SKM-1 (cell line): ENCODE results near the gene DCDC1.
"Not testable (repeated sequence)": the region's sequence is repeated elsewhere in the genome, so short reads cannot be mapped to it uniquely, and the experiment has no call there.

Source experiments
- DNase-seq: peaks from one replicate; lab custom pipeline; 2025; ENCODE audit not compliant: unreplicated experiment; lab: John Stamatoyannopoulos, UW

Gene DCDC1

DNA sequence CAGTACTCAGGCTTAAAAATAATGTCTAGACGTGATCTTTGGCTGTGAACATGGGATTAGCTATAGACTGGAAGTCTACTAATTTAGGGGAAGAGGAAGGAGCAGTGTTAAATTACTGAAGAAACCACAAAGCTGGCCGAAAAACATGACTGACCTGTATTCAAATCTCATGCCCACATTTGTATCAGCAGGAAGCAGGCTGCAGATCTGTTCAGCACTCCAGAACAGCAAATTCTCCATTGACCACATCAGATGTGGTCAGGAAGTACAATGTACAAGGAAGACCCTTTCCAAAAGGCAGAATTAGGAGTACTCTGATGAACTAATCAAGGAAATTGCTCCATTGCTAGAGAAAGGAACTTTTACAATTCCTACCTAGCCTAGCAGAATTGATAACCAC is 31.7 kb downstream of the DCDC1 start:
- no peak for DNase-seq

DNA sequence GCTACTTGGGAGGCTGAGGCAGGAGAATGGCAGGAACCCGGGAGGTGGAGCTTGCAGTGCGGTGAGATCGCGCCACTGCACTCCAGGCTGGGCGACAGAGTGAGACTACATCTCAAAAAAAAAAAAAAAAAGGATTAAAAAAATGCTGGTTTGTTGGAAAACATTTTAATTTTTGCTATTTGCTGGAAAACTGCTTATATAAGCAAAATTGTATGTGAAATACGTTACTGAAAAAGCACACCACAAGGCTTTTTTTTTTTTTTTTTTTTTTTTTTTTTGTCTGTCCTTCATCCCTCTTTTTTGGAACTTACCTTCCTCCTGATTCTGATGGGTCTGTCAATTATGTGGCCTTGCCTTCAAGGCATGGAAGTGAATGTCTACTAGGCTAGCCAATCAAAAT is 40.8 kb downstream of the DCDC1 start:
- no peak for DNase-seq

DNA sequence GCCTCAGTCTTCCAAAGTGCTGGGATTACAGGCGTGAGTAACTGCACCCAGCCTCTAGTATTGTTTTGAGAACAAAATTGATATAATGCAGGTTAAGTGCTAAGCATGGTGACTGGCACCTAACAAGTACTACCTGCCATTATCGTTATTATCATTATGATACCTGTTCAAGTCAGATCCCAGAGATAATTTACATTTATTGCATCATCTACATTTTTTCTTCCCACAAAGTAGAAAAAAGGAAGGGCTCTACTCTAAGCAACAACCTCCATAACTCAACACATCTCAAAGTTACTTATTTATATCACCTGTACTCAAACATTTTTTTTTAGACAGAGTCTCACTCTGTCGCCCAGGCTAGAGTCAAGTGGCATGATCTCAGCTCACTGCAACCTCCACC is 42.1 kb downstream of the DCDC1 start:
- no peak for DNase-seq

DNA sequence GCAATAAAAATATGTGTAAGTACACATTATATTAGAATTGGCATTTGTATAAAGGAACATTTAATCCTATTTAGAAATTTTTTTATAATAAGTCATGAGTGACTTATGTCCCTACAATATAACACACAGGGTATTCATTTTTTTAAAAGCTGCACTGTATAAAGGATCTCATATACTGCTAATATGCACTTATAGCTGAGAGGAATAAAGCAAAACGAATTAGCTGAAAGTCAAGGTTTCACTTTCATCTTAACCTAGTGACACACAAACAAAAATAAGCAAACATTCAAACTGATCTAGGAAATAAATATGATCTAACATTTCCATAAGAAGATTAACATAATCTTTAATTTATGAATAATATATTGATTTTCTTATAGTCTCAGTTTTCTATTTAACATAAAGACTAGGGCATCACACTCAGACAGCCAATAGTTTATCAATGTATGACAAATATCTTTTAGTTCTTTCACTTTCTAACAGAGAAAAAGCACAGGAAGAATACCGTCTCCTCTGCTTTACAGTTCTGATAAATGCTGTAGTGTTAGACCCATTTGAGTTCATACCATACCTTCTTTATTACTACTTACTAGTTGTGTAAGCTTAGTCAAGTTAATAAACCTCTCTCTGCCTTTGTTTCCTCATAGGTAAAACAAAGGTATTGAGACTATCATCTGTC is 42.9 kb downstream of the DCDC1 start:
- no peak for DNase-seq

DNA sequence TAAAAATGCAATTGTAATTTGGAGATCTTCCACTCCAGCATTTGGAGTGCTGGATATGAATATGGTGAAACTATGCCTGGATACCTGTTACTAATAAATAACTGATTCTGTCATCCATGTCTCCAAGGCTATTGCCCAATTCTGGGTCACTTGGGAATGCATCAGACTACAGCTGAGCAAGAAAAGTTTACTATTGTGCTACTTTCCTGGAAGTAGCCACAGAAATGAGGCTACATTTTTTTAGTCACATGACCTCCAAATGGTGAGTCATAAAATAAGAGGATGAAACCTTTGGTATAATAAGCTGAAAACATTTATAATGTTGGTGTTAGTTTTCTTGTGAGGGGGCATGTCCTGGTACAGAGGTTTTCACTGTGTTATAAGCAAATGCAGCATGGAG is 44.4 kb downstream of the DCDC1 start:
- DNase-seq = no peak

DNA sequence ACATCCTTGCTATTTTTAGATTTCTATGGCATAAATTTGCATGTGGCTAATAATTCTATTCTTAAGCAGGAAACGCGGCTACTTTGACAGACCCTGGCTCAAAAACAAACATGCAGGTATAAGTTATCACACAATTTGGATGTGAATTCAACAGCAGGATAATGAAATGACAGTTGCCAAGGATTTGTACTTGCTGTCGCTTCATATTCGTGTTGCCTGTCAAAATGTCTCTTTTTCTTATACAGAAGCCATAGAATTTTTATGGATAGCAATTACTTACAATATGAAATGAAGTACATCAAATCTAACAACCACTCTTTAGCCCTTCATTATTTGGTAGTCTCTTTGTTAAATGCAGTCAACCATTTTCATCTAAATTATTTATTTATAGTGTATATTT is 46.4 kb downstream of the DCDC1 start:
- no peak for DNase-seq

DNA sequence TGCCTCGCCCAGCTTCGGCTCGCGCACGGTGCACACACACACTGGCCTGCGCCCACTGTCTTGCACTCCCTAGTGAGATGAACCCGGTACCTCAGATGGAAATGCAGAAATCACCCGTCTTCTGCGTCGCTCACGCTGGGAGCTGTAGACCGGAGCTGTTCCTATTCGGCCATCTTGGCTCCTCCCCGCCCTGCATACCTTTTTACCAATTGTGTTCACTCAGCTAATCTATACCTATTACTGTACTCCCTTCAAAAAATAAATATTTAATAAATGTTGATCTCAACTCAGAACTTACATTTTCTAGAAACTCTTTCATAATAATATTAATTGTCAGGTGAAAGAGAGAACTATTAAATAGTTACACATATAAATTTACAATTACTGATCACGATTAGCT is 48.0 kb downstream of the DCDC1 start:
- DNase-seq = not testable (repeated sequence)

DNA sequence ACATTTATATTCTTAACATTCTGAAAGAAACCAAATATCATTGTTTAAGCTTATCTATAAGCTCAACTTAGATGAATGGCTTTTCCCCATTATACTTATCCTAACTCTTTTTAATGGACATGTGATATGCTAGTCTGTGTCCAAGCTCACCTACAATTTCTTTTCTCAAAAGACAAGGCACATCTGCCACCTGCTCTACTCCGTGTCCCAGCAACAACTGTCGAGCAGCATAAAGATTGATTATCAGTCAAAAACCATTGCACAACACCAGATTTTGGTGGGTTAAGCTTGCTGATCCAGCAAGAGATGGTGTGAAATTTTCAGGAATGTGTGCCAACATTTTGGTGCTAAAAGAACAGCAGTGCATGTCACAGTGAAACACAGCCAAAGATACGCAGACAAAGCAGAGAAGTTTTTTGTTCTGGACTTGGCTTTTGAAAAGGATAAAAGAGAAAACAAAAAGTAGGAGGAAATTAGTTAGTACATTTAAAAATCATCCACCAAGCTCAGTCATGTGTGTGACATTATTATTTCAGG is 65.8 kb downstream of the DCDC1 start:
- DNase-seq = no peak

DNA sequence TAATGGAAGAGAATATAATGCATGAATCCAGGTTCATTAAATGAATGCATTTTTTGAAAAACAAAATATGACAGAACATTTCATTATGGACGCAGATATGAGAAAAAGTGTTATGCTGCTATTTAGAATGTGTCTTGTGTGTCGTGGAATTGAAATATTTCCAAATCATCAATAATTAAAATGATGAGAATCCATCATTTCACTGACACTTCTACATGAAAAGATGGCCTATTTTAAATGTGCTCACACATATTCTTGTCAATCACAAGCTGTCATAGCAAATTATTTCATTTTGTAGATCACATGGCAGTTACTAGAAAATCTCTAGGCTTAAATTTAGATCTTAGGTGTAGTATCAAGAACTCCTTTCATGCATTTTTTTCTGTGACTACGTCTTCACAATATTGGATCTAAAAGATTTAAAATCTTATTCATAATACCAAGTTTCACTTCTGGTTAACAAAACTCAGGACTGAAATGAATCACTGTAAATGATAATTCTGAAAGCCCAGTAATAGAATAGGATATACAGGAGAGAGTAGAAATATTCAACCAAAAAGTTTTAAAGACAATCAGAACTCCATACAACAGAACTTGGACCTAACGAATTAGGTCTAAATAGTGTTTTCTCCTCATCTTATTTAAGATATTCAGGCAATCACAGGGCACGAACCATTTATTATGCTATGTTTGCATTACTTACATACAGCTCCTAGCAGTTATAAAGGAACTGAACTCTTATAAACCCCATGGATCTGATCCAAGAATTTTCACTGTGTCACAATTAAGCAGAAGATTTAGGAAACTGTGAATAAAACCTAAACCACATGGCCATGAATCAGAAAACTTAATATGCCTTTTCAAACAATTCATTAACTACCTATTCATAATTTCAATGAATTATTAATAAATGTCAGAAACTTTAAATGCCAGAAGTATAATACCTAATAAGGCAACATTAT is 67.7 kb downstream of the DCDC1 start:
- DNase-seq = no peak

DNA sequence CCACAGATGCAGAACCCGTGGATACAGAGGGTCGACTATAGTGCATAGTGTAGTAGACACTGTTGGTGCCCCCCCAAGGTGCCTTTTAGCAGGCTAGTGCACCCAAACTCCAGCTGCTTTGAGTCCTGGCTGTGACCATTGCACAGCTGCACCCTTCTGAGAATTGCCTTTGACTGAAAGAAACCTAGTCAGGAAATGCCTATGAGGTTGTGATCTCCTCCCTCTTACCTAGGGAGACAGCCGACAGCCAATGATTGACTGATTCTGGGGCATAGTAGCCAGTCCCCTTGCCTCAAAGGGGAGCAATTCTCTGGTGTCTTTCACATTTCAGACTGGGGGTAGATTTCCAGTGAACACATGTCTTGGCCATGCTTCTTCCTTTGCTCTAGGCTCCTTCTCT is 74.2 kb downstream of the DCDC1 start:
- DNase-seq = no peak

DNA sequence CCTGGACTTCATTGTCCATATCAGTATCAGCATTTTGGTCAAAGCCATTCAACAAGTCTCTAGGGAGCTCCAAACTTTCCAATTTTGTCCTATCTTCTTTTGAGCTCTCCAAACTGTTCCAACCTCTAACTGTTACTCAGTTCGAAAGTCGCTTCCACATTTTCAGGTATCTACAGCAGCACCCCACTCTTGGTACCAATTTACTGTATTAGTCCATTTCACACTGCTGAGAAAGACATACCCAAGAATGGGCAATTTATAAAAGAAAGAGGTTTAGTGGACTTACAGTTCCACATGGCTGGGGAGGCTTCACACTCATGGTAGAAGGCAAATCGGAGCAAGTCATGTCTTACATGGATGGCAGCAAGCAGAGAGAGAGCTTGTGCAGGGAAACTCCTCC is 96.0 kb downstream of the DCDC1 start:
- not testable (repeated sequence) for DNase-seq

DNA sequence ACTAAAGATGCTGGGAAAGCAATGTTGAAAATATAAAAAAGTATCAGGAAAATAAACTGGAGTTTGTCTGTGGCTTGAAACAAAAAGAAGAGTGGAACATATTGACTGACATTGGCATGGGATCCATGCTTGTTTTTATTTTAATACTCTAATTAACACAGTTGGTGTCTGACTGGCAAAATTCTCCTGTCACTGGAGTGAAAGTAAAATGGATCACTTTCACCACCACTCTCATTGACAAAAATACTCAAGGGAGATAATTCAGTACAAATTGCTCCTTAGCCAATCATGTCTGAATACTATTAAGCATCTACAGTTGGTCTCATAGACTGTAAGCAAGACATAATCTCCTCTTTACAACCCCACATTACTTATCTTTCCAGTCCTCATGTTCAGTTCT is 101.8 kb downstream of the DCDC1 start:
- DNase-seq = no peak

DNA sequence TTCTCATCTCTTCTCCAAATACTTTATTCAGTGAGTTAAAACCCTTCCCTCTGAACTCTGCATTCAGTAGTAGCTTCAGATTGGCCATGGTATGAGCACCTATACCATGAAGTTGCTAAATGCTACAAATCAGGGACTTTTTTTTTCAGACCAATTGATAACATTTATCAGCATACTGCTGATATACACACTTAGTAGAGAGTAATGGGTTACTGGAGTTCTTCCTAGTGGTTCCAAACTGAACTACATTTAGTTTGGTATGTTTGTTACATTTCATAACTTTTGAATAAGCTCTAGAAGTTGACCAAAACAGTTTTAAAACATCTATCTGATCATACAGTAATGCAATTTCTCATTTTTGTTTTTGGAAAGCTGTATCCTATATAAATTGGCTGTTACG is 104.7 kb downstream of the DCDC1 start:
- no peak for DNase-seq

DNA sequence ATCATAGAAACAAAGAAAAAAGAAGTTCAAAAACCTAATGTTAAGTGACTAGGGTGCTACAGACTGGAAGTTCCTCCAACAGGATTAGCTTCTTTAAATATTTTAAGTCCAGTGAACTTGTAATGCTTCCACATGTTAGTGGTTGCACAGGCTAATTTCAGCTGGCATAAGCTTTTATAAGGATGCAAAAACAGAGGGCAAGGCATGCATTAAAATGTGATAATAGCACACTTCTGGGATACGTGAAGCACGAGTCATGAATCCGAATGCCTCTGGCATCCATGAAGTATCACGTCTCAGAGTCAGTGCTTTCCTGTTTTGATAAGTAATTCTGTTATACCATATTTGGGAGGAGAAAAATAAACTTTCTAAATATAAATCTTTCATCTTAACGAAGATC is 106.8 kb downstream of the DCDC1 start:
- no peak for DNase-seq

DNA sequence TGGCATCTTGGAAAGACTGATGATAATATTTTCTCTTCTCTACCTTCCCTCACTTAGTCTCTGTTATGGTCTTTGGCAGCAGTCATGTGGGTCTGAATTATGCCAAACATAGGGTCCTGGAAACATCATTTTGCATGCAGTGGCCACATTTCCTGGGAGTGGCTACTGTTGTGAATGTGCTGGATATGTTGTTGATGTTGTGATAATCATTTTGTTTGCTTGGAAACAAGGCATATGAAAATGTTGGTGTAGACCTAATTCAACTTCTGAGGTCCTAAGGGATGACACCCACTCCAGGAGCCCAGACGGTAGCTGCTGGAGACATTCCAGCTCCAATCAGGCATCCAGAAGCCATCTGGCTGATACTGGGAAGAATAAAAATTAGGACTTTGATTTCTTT is 109.7 kb downstream of the DCDC1 start:
- DNase-seq = no peak

DNA sequence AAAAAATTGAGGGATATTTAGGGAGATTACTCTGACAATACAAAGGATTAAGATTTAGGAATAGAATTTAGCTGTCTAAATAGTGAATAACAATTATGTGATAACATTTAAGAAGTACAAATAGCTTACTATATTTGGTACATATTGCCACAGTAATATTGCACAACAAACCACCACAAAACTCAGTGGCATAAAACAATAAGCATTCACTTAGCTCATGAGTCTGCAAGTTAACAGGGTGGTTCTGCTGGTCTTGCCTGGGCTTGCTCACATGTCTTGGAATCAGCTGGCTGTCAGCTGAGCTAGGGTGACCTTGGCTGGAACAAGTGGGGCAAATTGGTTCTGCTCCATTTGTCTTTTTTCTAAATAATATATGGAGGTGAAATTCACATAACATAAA is 115.1 kb downstream of the DCDC1 start:
- no peak for DNase-seq

DNA sequence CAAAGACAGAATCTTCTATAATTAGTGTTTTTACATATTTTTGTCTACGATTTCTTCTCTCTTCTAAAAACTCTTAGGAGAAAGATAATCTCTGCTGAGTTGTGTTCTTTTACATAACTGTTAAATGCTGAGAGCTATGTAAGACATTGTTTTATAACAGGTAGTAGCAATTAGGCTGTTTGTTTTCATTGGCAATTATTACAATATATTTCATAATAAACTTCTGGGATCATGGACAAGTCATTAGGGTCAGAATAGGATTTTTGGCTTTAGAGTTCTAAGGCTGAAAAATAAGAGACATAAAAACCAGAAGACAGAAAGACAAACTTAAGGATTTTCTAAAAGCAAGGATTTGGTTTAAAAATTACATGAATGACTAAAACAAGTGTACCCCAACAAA is 120.8 kb downstream of the DCDC1 start:
- DNase-seq = no peak

DNA sequence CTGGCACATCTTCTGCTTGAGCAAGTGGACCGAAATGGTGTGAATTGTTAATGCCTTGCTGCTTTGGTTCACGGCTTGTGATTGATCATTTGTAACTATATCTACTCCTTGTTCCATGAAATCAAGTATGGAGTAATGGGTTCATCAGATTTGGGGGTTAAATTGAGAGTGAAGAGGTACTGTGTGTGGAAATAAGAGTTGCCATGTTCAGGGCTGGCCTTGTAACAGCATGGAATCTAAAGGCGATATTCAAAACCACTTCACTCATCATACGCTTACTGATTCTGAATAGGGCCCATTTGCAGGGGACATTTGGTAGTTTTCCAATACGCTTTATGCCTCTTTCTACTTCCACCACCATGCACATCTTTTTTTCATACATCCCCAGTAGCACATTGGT is 122.2 kb downstream of the DCDC1 start:
- no peak for DNase-seq

DNA sequence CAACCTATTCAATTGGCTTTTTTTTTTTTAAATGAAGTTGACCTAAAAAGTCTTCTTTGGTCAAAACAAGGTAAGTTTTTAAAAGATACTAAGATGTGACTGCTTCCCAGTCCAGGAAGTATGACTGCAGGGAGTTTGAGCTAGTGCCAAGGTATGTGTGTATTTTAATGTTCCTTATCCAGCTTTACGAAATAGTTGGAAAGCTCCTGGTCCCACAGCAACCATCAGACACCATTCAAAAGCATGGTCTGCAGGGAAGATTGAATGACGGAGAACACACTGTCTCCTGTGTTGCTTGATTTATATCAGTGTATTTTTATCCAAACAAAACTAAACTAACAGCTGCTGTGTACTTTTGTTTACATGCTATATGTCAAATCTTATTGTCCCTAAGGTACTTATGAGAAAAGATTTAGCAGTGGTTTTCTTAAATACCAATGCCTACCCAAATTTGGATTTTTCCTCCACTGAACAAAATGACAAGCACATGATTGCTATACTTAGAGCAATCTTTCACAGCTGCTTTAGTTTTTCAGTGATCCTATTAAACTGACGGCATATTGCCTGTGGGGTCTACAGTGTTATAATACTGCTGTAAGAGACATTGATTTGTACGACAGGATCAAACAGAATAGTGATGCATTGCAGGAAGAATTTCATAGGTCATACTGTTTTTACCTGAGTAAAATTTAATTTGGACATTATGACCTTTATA is 122.9 kb downstream of the DCDC1 start:
- DNase-seq = no peak

DNA sequence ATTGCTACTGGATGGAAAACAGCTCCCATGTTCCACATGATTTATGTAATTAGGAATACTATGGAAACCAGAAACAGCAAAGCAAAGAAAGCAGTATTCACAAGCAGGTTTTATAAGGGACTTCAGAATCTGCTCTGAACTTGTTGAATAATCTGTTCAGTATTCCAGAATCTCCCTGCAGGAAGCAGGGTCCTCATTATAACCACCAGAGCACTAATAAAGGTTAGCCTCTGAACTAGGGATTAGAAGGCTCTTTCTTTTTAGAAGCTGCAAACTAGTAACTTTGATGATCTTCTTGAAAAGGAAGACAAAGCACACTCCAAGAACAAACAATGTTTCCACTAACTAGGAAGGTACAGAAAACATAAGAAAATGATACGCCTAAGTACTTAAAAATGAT is 125.8 kb downstream of the DCDC1 start:
- DNase-seq = no peak

DNA sequence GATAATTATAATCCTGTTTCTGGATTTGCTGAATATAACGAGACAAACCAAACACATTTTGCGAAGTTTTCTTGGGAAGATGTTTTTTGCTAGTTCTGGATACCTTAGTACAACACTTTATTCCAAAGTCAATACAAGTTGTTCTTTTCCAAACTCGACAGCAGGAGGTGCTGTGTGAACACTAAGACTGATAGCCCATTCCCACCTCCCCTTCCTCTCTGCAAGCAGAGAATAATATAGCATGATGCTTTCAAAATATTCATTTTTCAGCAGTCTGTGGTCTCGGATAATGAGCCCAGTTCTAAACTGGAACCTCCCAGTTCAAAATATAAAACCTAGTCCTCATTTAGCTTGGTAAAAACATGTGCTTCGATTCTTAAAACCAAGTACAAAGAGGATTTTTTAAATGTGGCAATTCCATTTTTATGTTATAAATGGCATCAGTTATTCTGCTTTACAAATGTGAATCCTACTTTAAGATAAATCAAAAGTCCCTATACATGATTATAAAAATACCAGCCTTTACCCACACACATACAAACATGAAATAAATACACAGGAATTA is 129.1 kb downstream of the DCDC1 start:
- peak; percentile 20 for DNase-seq
